Liver (tissue), 9 donors: ENCODE measurements around the gene BRINP3. TPM values are rescaled to one million over a fixed set of nuclear protein-coding genes. Genes with fewer than 3 reads are reported as not detected.

Source experiments
- DNase-seq: peaks from one replicate; pipeline ENCODE4 v3.0.0-alpha.2; 2017; ENCODE audit warnings: low spot score
- H3K27ac ChIP-seq, 2 donors: one replicate each; pipeline ENCODE4 v1.7.0; 2013; ENCODE audit warnings: inconsistent platforms in 2 of 2, low read length in 2 of 2, control low read depth in 1 of 2, low read depth in 1 of 2, mild to moderate bottlenecking in 1 of 2
- H3K27me3 ChIP-seq, 4 donors: one replicate each; pipeline versions ENCODE4 v1.6.1 to v1.7.0; 2013; ENCODE audit warnings: low read length in 3 of 4, inconsistent platforms in 1 of 4, mild to moderate bottlenecking in 1 of 4, moderate library complexity in 1 of 4; ENCODE audit not compliant: control insufficient read depth in 4 of 4, insufficient read depth in 4 of 4
- H3K36me3 ChIP-seq, 4 donors: one replicate each; pipeline versions ENCODE4 v1.6.1 to v1.7.0; 2013; ENCODE audit warnings: low read length in 3 of 4, mild to moderate bottlenecking in 3 of 4, low read depth in 1 of 4, moderate library complexity in 1 of 4; ENCODE audit not compliant: control insufficient read depth in 4 of 4, insufficient read depth in 3 of 4
- H3K4me1 ChIP-seq, 4 donors: one replicate each; pipeline versions ENCODE4 v1.6.1 to v1.7.0; 2013; ENCODE audit warnings: low read length in 3 of 4, mild to moderate bottlenecking in 3 of 4, moderate library complexity in 1 of 4; ENCODE audit not compliant: control insufficient read depth in 4 of 4, insufficient read depth in 4 of 4
- H3K4me3 ChIP-seq, 3 donors: one replicate each; pipeline versions ENCODE4 v1.6.1 to v1.7.0; 2013; ENCODE audit warnings: low read length in 3 of 3, control low read depth in 1 of 3, low read depth in 1 of 3, mild to moderate bottlenecking in 1 of 3
- H3K9ac ChIP-seq, 2 donors: one replicate each; pipeline ENCODE4 v1.7.0; 2013; ENCODE audit warnings: low read length in 2 of 2, mild to moderate bottlenecking in 2 of 2, moderate library complexity in 2 of 2, control low read depth in 1 of 2, low read depth in 1 of 2
- H3K9me3 ChIP-seq, 4 donors: one replicate each; pipeline versions ENCODE4 v1.6.1 to v1.7.0; 2013; ENCODE audit warnings: low read length in 3 of 4; ENCODE audit not compliant: control insufficient read depth in 4 of 4
- ATF3 ChIP-seq: IDR thresholded peaks from 2 replicates; pipeline ENCODE4 v1.6.1; 2016; ENCODE audit warnings: antibody characterized with exemption
- CTCF ChIP-seq: fragments of 150-350 bp; IDR thresholded peaks from 2 replicates; pipeline ENCODE4 v1.5.1; 2017; ENCODE audit warnings: improper control_type of control experiment, low read depth, low read length; ENCODE audit not compliant: missing input control
- EGR1 ChIP-seq, 2 donors: IDR thresholded peaks; 2 replicates each; pipeline ENCODE4 v1.6.1; 2016 to 2018; ENCODE audit warnings: antibody characterized with exemption in 2 of 2, low read depth in 2 of 2
- FOXA1 ChIP-seq: IDR thresholded peaks from 2 replicates; pipeline ENCODE4 v1.6.1; 2016; ENCODE audit warnings: antibody characterized with exemption
- FOXA2 ChIP-seq: IDR thresholded peaks from 2 replicates; pipeline ENCODE4 v1.6.1; 2016; ENCODE audit warnings: antibody characterized with exemption
- GABPA ChIP-seq, 2 donors: IDR thresholded peaks in 1 of 2; conservative IDR thresholded peaks in 1 of 2; 2 replicates each; pipeline ENCODE4 v1.6.1; 2016; ENCODE audit warnings: antibody characterized with exemption in 2 of 2, mild to moderate bottlenecking in 1 of 2, moderate library complexity in 1 of 2
- HNF4A ChIP-seq, 2 donors: conservative IDR thresholded peaks; 2 replicates each; pipeline ENCODE4 v1.6.1; 2016; ENCODE audit warnings: antibody characterized with exemption in 2 of 2, mild to moderate bottlenecking in 2 of 2
- HNF4G ChIP-seq: IDR thresholded peaks from 2 replicates; pipeline ENCODE4 v1.6.1; 2016; ENCODE audit warnings: antibody characterized with exemption
- JUND ChIP-seq, 2 donors: IDR thresholded peaks; 2 replicates each; pipeline ENCODE4 v1.6.1; 2016; ENCODE audit warnings: antibody characterized with exemption in 2 of 2
- MAX ChIP-seq: IDR thresholded peaks from 2 replicates; pipeline ENCODE4 v1.6.1; 2016; ENCODE audit warnings: antibody characterized with exemption
- RAD21 ChIP-seq, 2 donors: IDR thresholded peaks; 2 replicates each; pipeline ENCODE4 v1.6.1; 2016; ENCODE audit warnings: antibody characterized with exemption in 2 of 2, mild to moderate bottlenecking in 2 of 2
- REST ChIP-seq: IDR thresholded peaks from 2 replicates; pipeline ENCODE4 v1.6.1; 2016; ENCODE audit warnings: antibody characterized with exemption, mild to moderate bottlenecking
- RXRA ChIP-seq, 2 donors: IDR thresholded peaks; 2 replicates each; pipeline ENCODE4 v1.6.1; 2017 to 2018; ENCODE audit warnings: antibody characterized with exemption in 2 of 2, mild to moderate bottlenecking in 1 of 2
- SP1 ChIP-seq: IDR thresholded peaks from 2 replicates; pipeline ENCODE4 v1.6.1; 2018; ENCODE audit warnings: antibody characterized with exemption, mild to moderate bottlenecking
- YY1 ChIP-seq: IDR thresholded peaks from 2 replicates; pipeline ENCODE4 v1.6.1; 2016; ENCODE audit warnings: antibody characterized with exemption, mild to moderate bottlenecking
- WGBS: extraction: QIAGEN DNeasy Blood & Tissue Kit; methylation state at CpG from one replicate; pipeline ENCODE4 v1.1.7; 2013; 5-methylcytosine and 5-hydroxymethylcytosine counted together
- polyA plus RNA-seq, 2 donors: library from polyadenylated mRNA; stranded (reverse) in 1 of 2; unstranded in 1 of 2; fragments of 200-250 nt in 1 of 2; fragments of >200 nt in 1 of 2; fragmentation: Nextera tagmentation in 1 of 2; extraction: Ambion mirVana in 1 of 2; gene quantifications; one replicate each; pipeline versions ENCODE4 v1.2.1 to v1.2.3, GENCODE V29; 2013 to 2015
- total RNA-seq, 2 donors: library from RNA; depleted of rRNA; stranded (reverse); fragments of >200 nt; gene quantifications; one replicate each; pipeline ENCODE4 v1.2.3, GENCODE V29; 2014
- donor health status: healthy.
- donor health status: healthy.
- donor health status: healthy.
- donor health status: healthy.
- donor health status: healthy.

BRINP3 gene
- total and polyA plus RNA-seq, 4 donors, result 0.02 TPM; not detected in 3

GRCh38 chr1:190258003-190258402 lies 219.7 kb downstream of the BRINP3 start:
- no peak overlapping the region for H3K9ac ChIP-seq
- H3K9me3 ChIP-seq, result no peaks in the 10 kb centered on the region
- no peak for DNase-seq
- no peak overlapping the region for H3K4me3 ChIP-seq
- no peaks in the 10 kb centered on the region for H3K4me1 ChIP-seq
- TF ChIP-seq REST (no peak), RXRA (IDR thresholded peaks at IDR 0.05) (no peak), ATF3 (no peak), FOXA2 (no peak), EGR1 (IDR thresholded peaks at IDR 0.05; ENCODE audit: low read depth in 2 of 2) (no peak), RAD21 (IDR thresholded peaks at IDR 0.05) (no peak), SP1 (no peak), FOXA1 (no peak), HNF4A (conservative IDR thresholded peaks at IDR 0.05) (no peak), YY1 (no peak), MAX (no peak), HNF4G (no peak), GABPA (IDR thresholded peaks at IDR 0.05 in 1 of 2, conservative IDR thresholded peaks at IDR 0.05 in 1 of 2) (no peak), CTCF (no peak), JUND (IDR thresholded peaks at IDR 0.05) (no peak)
- H3K27me3 ChIP-seq, result no peaks in the 10 kb centered on the region
- no peak overlapping the region for H3K27ac ChIP-seq
- 51% methylated on average over 6 of the region's 6 CpGs for WGBS
- H3K36me3 ChIP-seq, result no peaks in the 10 kb centered on the region

GRCh38 chr1:190252046-190252445 lies 225.6 kb downstream of the BRINP3 start:
- TF ChIP-seq FOXA1, result no peak
- no peak for TF ChIP-seq FOXA2
- TF ChIP-seq EGR1 (IDR thresholded peaks at IDR 0.05; ENCODE audit: low read depth in 2 of 2), result no peak
- no peak for TF ChIP-seq RAD21 (IDR thresholded peaks at IDR 0.05)
- H3K27ac ChIP-seq, result no peak overlapping the region
- no peak overlapping the region for H3K4me3 ChIP-seq
- no peaks in the 10 kb centered on the region for H3K4me1 ChIP-seq
- H3K9ac ChIP-seq, result no peak overlapping the region
- H3K9me3 ChIP-seq, result peaks cover 0 to 5% (median 0%) of the 10 kb centered on the region in 4 donors
- no peaks in the 10 kb centered on the region for H3K36me3 ChIP-seq
- H3K27me3 ChIP-seq, result no peaks in the 10 kb centered on the region
- no peak for DNase-seq
